K562 (cell line): ENCODE data around the gene NOCT. TPM values are rescaled to one million over a fixed set of nuclear protein-coding genes. Genes with fewer than 3 reads are reported as not detected.

Experiments used
- ATAC-seq: fragments of 200-7000 bp; cut with Tn5 transposase; 3 replicates; pipeline ENCODE4 v1.9.1; 2020; ENCODE audit warnings: moderate library complexity
- BruUV-seq: library from RNA; stranded (reverse); fragments of 400-500 nt; replicated peaks from 2 replicates; lab custom pipeline; 2021; lab: Mats Ljungman, UMichigan
- CTCF ChIA-PET: fragments of 300-600 bp; formaldehyde crosslinking; extraction: SDS; loops from one replicate; lab custom pipeline; 2021; ENCODE audit warnings: low intra/inter-chr PET ratio; lab: Yijun Ruan, JAX
- POLR2A ChIA-PET: fragments of 300-600, 350-650 bp; sonication (Branson Sonifier 250); formaldehyde crosslinking; extraction: SDS; loops from one replicate; lab custom pipeline; 2021; ENCODE audit warnings: antibody characterized with exemption, inconsistent platforms; lab: Yijun Ruan, JAX
- DNase-seq, 4 experiments: peaks; one replicate each; pipeline versions ENCODE4 v3.0.0 to v3.0.0-alpha.2; 2011 to 2018; ENCODE audit warnings: low spot score in 3 of 4, mixed read lengths in 3 of 4; ENCODE audit errors: extremely low read depth in 1 of 4
- FAIRE-seq: peaks from 2 replicates; lab custom pipeline; 2011; peaks lifted over from hg19 to GRCh38; lab: Jason Lieb, UNC
- H2AFZ ChIP-seq: 2 replicates; pipeline ENCODE4 v1.6.0; 2011; ENCODE audit warnings: low read depth, low read length, control low read depth, inconsistent platforms
- H3K27ac ChIP-seq: fragments of 200-600 bp; 3 replicates; pipeline ENCODE4 v1.8.0; 2011; ENCODE audit warnings: low read depth, mild to moderate bottlenecking, control low read depth, inconsistent platforms, low read length, moderate library complexity, mixed read lengths; ENCODE audit errors: extremely low read depth
- H3K27me3 ChIP-seq, 2 experiments: fragments of 300-600 bp in 1 of 2; 2 replicates in 1 of 2; 3 replicates in 1 of 2; pipeline versions ENCODE4 v1.6.0 to v1.8.0; 2011; ENCODE audit warnings: inconsistent platforms in 2 of 2, low read length in 2 of 2, mild to moderate bottlenecking in 1 of 2, mixed read lengths in 1 of 2, moderate library complexity in 1 of 2; ENCODE audit not compliant: control insufficient read depth in 2 of 2, insufficient read depth in 2 of 2
- H3K36me3 ChIP-seq: fragments of 300-600 bp; 3 replicates; pipeline ENCODE4 v1.8.0; 2011; ENCODE audit warnings: mild to moderate bottlenecking, low read length, inconsistent platforms; ENCODE audit not compliant: control insufficient read depth, insufficient read depth
- H3K4me1 ChIP-seq, 2 experiments: fragments of 200-600 bp in 1 of 2; replicated peaks in 1 of 2; 2 replicates in 1 of 2; 3 replicates in 1 of 2; pipeline versions ENCODE4 v1.5.1 to v1.8.0; 2011; ENCODE audit warnings: inconsistent platforms in 2 of 2, low read length in 2 of 2, mild to moderate bottlenecking in 1 of 2, mixed read lengths in 1 of 2, moderate library complexity in 1 of 2; ENCODE audit not compliant: control insufficient read depth in 2 of 2, insufficient read depth in 2 of 2
- H3K4me2 ChIP-seq: 2 replicates; pipeline ENCODE4 v1.6.1; 2011; ENCODE audit warnings: low read length, control low read depth, inconsistent platforms, mixed read lengths; ENCODE audit not compliant: insufficient read depth
- H3K4me3 ChIP-seq: fragments of 200-600 bp; sonication (generic), shearing (Covaris generic); 2 replicates; pipeline ENCODE4 v1.5.1; 2016; ENCODE audit warnings: control low read depth, inconsistent platforms
- H3K79me2 ChIP-seq: fragments of 200-600 bp; 3 replicates; pipeline ENCODE4 v1.8.0; 2011; ENCODE audit warnings: low read length, inconsistent platforms; ENCODE audit not compliant: control insufficient read depth, insufficient read depth
- H3K9ac ChIP-seq, 2 experiments: 2 replicates each; pipeline versions ENCODE4 v1.6.0 to v1.6.1; 2011; ENCODE audit warnings: low read depth in 2 of 2, low read length in 2 of 2, control low read depth in 1 of 2, inconsistent platforms in 1 of 2, mild to moderate bottlenecking in 1 of 2, mixed read lengths in 1 of 2; ENCODE audit not compliant: insufficient read depth in 1 of 2
- H3K9me1 ChIP-seq: one replicate; pipeline ENCODE4 v1.6.0; 2011; ENCODE audit warnings: inconsistent platforms, mild to moderate bottlenecking, low read length, moderate library complexity; ENCODE audit not compliant: control insufficient read depth, insufficient read depth
- H3K9me3 ChIP-seq: replicated peaks from 2 replicates; pipeline ENCODE4 v1.5.1; 2011; ENCODE audit warnings: low read depth, low read length, inconsistent platforms; ENCODE audit not compliant: control insufficient read depth, insufficient read depth
- H4K20me1 ChIP-seq: replicated peaks from 2 replicates; pipeline ENCODE4 v1.6.1; 2011; ENCODE audit warnings: low read length, inconsistent platforms, mixed read lengths; ENCODE audit not compliant: control insufficient read depth, insufficient read depth
- BACH1 ChIP-seq: fragments of 200-800 bp; sonication (Bioruptor generic); IDR thresholded peaks from 2 replicates; pipeline ENCODE4 v1.6.1; 2016; ENCODE audit warnings: missing genetic modification characterization, missing compliant biosample characterization
- C11orf30 ChIP-seq: fragments of 450-650 bp; IDR thresholded peaks from 2 replicates; pipeline ENCODE4 v1.6.1; 2016; ENCODE audit warnings: low read depth, mild to moderate bottlenecking
- EP300 ChIP-seq: IDR thresholded peaks from 2 replicates; pipeline ENCODE4 v1.6.1; 2012; ENCODE audit warnings: low read length, improper control_type of control experiment
- GTF2E2 ChIP-seq: fragments of 200-800 bp; sonication (Bioruptor generic); IDR thresholded peaks from 2 replicates; pipeline ENCODE4 v1.6.1; 2016; ENCODE audit warnings: missing genetic modification characterization, missing compliant biosample characterization
- HNRNPL ChIP-seq: fragments of 200-400 bp; formaldehyde crosslinking; IDR thresholded peaks from 2 replicates; pipeline ENCODE4 v1.6.1; 2017; ENCODE audit warnings: low read depth, mild to moderate bottlenecking, low read length
- L3MBTL2 ChIP-seq: fragments of 450-650 bp; IDR thresholded peaks from 2 replicates; pipeline ENCODE4 v1.6.1; 2016; ENCODE audit warnings: mild to moderate bottlenecking, moderate library complexity
- LCOR ChIP-seq: sonication (generic); formaldehyde crosslinking; IDR thresholded peaks from 2 replicates; pipeline ENCODE4 v1.8.0; 2022; ENCODE audit warnings: mild to moderate bottlenecking, missing genetic modification reagents
- POLR2H ChIP-seq: IDR thresholded peaks from 2 replicates; pipeline ENCODE4 v1.6.1; 2016; ENCODE audit warnings: missing genetic modification characterization, low read depth, mild to moderate bottlenecking, control low read depth, missing compliant biosample characterization, moderate library complexity
- RBM39 ChIP-seq: fragments of 200-400 bp; formaldehyde crosslinking; optimal IDR thresholded peaks from 2 replicates; pipeline ENCODE3; 2018; ENCODE audit warnings: low read depth, low read length
- SRSF7 ChIP-seq: fragments of 200-400 bp; formaldehyde crosslinking; optimal IDR thresholded peaks from 2 replicates; pipeline ENCODE3; 2017; ENCODE audit warnings: mild to moderate bottlenecking, low read depth, low read length
- ZFP1 ChIP-seq: fragments of 450-650 bp; formaldehyde crosslinking; IDR thresholded peaks from 2 replicates; pipeline ENCODE4 v1.4.0; 2020; ENCODE audit warnings: mild to moderate bottlenecking, mixed read lengths
- ZFP36 ChIP-seq: fragments of 150-350 bp; IDR thresholded peaks from 2 replicates; pipeline ENCODE4 v1.6.1; 2018; ENCODE audit warnings: low read length, low read depth; ENCODE audit not compliant: partially characterized antibody
- ZKSCAN8 ChIP-seq: fragments of 200-800 bp; sonication (Bioruptor generic); IDR thresholded peaks from 2 replicates; pipeline ENCODE4 v1.6.1; 2016; ENCODE audit warnings: missing genetic modification characterization, missing compliant biosample characterization
- ZNF121 ChIP-seq: sonication (generic); formaldehyde crosslinking; conservative IDR thresholded peaks from 2 replicates; pipeline ENCODE4 v1.8.0; 2022; ENCODE audit warnings: missing genetic modification reagents
- ZNF124 ChIP-seq: sonication (generic); formaldehyde crosslinking; IDR thresholded peaks from 2 replicates; pipeline ENCODE4 v1.8.1; 2022; ENCODE audit warnings: missing genetic modification reagents
- ZNF175 ChIP-seq: fragments of 200-800 bp; sonication (Bioruptor generic); IDR thresholded peaks from 2 replicates; pipeline ENCODE4 v1.6.1; 2016; ENCODE audit warnings: low read depth, mild to moderate bottlenecking, missing genetic modification characterization, missing compliant biosample characterization
- WGBS: fragments of 100-300 bp; shearing (Covaris generic); methylation state at CpG from one replicate; pipeline ENCODE4 v1.1.6; 2016; ENCODE audit warnings: low coverage, mixed read lengths; ENCODE audit not compliant: insufficient coverage; ENCODE audit errors: missing lambda C conversion rate; 5-methylcytosine and 5-hydroxymethylcytosine counted together
- in situ Hi-C: fragments of 300-500 bp; cut with MboI; formaldehyde crosslinking; loops from 4 replicates; pipeline ENCODE4 v1.15.0; 2018; ENCODE audit warnings: inconsistent platforms, mixed read lengths
- intact Hi-C: fragments of 100-400 bp; cut with micrococcal nuclease; formaldehyde crosslinking; loops from 2 replicates; pipeline ENCODE4 v1.14.2; 2022
- polyA plus RNA-seq, 8 experiments: library from polyadenylated mRNA; depleted of rRNA in 4 of 8; stranded (reverse) in 5 of 8; unstranded in 3 of 8; fragments of >200 nt; fragmentation: Nextera tagmentation in 2 of 8; fragmentation: Illumina TruSeq in 1 of 8; extraction: Ambion mirVana in 2 of 8; extraction: Trizol in 1 of 8; gene quantifications; 2 replicates each; pipeline versions ENCODE4 v1.2.1 to v1.2.3, GENCODE V29; 2011 to 2014; ENCODE audit warnings: inconsistent platforms in 1 of 8, missing spikeins in 1 of 8
- total RNA-seq, 7 experiments: library from RNA; depleted of rRNA in 6 of 7; stranded (reverse); fragments of >200 nt in 6 of 7; fragmentation: Illumina TruSeq in 2 of 7; extraction: Trizol in 2 of 7; gene quantifications; 2 replicates each; pipeline versions ENCODE4 v1.2.1 to v1.2.3, GENCODE V29; 2011 to 2021; ENCODE audit warnings: low replicate concordance in 1 of 7
- TF ChIP-seq, protein P1 (sequence below): fragments of 250-450 bp; sonication (Bioruptor Pico); IDR thresholded peaks from 2 replicates; pipeline ENCODE4 v1.8.0; 2021; ENCODE audit warnings: mild to moderate bottlenecking, moderate library complexity

The NOCT gene
- total and polyA plus RNA-seq, 9 of the 15 experiments (the other 6 are each of a cell fraction or from before 2014, with no cell fraction given) = 1.3 to 20.2 (median 11.1) TPM

DNA sequence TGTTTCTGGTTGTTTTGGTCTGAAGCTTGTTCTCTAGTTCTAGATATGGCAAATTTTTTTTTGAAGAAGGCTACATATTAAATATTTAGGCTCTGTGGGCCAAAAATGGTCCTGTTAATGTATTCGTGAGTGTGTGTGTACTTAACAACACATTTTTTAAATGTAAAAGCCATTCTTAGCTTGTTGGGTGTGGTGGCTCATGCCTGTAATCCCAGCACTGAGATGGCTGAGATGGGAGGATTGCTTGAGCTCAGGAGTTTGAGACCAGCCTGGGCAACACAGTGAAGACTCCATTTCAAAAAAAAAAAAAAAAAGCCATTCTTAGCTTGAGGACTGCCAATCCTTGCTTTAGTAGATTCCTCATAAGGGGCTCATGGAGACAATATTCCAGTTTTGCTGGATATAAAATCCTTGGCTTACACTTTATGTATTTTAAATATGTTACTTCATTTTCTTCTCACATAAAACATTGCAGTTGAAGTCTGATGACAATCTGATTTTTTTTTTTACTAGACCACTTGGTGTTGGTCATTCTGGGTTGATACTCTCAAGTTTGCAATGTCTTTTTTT, 23.4 kb downstream of the NOCT start (continued):
- no peak for TF ChIP-seq EP300
- TF ChIP-seq L3MBTL2 = no peak
- TF ChIP-seq GTF2E2 = no peak
- no peak for TF ChIP-seq ZKSCAN8

DNA sequence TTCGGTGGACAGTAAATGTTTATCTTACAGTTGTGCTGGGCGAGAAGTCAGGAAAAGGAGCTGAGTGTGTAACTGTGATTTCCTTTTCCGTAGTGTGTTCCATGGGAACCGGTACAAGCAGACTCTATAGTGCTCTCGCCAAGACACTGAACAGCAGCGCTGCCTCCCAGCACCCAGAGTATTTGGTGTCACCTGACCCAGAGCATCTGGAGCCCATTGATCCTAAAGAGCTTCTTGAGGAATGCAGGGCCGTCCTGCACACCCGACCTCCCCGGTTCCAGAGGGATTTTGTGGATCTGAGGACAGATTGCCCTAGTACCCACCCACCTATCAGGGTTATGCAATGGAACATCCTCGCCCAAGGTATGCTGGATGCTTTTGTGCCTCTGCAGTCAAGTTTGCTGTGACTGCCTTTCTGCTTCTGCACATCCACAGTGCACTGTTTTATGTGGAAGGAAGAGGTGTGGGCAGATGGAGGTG, 27.4 kb downstream of the NOCT start:
- POLR2A ChIA-PET = interaction anchor here (1.3 to 1.4 kb wide), 3 partner anchors 9 to 12 kb away, joined by 4 to 6 read pairs (median 4); no protein-coding TSS in a partner anchor
- ATAC-seq = no peak
- 93% methylated on average over 9 of the region's 10 CpGs for WGBS
- no peak overlapping the region for H3K4me3 ChIP-seq
- H3K36me3 ChIP-seq = peaks cover 60% of the 10 kb centered on the region
- intact Hi-C loops = no loop called here
- in situ Hi-C loops = loop anchor here (25.0 kb wide), 1 partner anchor 494 kb away; no protein-coding TSS in a partner anchor
- no peak for TF ChIP-seq BACH1 (tag)
- TF ChIP-seq ZFP1 (CRISPR knock-in tag) = no peak
- no peak for TF ChIP-seq ZNF175 (CRISPR knock-in tag)
- no peak for TF ChIP-seq POLR2H (tag)
- TF ChIP-seq, protein P1, sequence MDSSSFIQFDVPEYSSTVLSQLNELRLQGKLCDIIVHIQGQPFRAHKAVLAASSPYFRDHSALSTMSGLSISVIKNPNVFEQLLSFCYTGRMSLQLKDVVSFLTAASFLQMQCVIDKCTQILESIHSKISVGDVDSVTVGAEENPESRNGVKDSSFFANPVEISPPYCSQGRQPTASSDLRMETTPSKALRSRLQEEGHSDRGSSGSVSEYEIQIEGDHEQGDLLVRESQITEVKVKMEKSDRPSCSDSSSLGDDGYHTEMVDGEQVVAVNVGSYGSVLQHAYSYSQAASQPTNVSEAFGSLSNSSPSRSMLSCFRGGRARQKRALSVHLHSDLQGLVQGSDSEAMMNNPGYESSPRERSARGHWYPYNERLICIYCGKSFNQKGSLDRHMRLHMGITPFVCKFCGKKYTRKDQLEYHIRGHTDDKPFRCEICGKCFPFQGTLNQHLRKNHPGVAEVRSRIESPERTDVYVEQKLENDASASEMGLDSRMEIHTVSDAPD (CRISPR knock-in tag) = no peak
- TF ChIP-seq ZNF121 = no peak
- no peak for TF ChIP-seq RBM39
- no peak for TF ChIP-seq HNRNPL
- no peak for TF ChIP-seq ZFP36
- TF ChIP-seq LCOR (CRISPR knock-in tag) = no peak
- TF ChIP-seq C11orf30 = no peak
- no peak for TF ChIP-seq ZNF124 (CRISPR knock-in tag)
- TF ChIP-seq SRSF7 = no peak
- TF ChIP-seq, all 486 proteins: peak for 0
- Histone ChIP-seq H3K4me2 (no peak overlapping the region), H3K9me3 (no peaks in the 10 kb centered on the region; the same call in 1 of the 2 replicates), H4K20me1 (0 out of 2 replicates have a peak, but pooled peaks cover 6% of the 10 kb centered on the region), H3K9me1 (no peaks in the 10 kb centered on the region), H3K27ac (no peak overlapping the region), H3K9ac (no peak overlapping the region), H3K27me3 (no peaks in the 10 kb centered on the region), H3K79me2 (peaks cover 54% of the 10 kb centered on the region), H2AFZ (no peak overlapping the region), H3K4me1 (no peaks in the 10 kb centered on the region)
- no TSS peak for BruUV-seq
- no peak for FAIRE-seq
- DNase-seq = no peak
- CTCF ChIA-PET = no interaction called here
